GM19452 (cell line): ENCODE data around the gene CALHM1.
"Not testable (repeated sequence)": the region's sequence is repeated elsewhere in the genome, so short reads cannot be mapped to it uniquely, and the experiment has no call there.

Source experiments
- ATAC-seq: cut with Tn5 transposase; IDR thresholded peaks from one replicate; pipeline ENCODE4 v1.9.1; 2021; ENCODE audit not compliant: unreplicated experiment

Gene CALHM1

GRCh38 chr10:103433858-103434257, 24.8 kb downstream of the CALHM1 start:
- ATAC-seq, result no peak

GRCh38 chr10:103431902-103432301, 26.8 kb downstream of the CALHM1 start:
- no peak for ATAC-seq

DNA sequence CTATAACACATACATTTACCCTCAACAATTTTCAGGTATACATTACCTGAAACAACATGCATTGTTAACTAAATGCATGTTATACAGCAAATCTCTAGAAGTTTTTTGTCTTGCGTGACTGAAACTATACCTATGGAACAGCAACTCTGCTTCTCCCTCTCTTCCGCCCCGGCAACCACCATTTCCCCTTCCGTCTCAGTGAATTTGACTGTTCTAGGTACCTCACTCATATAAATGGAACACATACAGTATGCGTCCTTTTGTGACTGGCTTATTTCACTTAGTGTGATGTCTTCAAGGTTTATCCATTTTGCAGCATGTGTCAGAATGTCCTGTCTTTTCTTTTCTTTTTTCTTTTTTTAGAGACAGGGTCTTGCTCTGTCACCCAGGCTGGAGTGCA, 29.1 kb downstream of the CALHM1 start:
- no peak for ATAC-seq

DNA sequence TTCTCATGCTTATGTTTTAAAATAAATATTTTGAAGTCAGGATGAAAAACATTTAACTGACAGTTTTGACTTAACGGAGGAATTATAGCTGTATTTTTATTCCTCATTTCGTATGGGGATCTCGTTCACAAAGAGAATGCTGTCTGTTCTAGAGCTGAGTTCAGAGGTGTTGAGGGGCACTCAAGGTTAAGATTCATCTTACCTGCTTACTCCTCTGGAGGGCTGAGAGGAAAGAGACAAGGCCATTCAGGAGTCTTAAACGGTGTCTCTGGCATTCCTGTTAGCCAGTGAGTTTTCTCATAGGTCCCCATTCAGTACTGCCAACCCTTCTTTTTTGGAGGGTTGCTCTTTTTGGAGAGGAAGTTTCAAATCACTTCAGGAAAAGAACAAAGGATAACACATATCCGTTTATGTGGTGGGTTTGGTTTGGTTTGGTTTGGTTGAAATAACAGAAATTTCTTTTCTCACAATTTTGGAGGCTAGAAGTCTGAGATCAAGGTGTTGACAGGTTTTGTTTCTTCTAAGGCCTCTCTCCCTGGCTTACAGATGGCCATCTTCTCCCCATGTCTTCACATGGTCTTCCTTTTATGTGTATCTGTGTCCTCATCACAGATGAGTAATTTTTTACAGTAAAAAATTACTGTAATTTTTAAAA, 29.6 kb downstream of the CALHM1 start:
- no peak for ATAC-seq

- no peak for ATAC-seq
Measured at GRCh38 chr10:103427866-103428265, 30.8 kb downstream of the CALHM1 start.

DNA sequence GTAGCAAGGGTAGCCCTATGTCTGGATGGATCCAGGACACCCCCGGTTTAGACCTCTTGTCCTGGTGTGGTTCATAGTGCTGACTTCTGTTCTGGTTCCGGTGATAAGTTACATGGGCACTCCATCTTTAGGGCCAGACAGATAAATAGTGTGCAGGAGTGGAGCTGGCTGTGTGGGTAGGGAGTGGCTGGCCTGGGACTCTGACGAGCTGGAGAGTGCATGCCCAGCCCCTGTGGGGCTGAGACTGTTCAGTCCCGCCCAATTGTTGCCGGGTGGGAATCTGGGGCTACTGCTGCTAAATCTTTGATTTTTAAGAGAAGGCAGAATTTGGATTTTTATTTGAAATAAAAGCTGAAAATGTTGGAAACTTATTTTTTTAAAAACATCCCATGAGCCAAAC, 35.0 kb downstream of the CALHM1 start:
- no peak for ATAC-seq

DNA sequence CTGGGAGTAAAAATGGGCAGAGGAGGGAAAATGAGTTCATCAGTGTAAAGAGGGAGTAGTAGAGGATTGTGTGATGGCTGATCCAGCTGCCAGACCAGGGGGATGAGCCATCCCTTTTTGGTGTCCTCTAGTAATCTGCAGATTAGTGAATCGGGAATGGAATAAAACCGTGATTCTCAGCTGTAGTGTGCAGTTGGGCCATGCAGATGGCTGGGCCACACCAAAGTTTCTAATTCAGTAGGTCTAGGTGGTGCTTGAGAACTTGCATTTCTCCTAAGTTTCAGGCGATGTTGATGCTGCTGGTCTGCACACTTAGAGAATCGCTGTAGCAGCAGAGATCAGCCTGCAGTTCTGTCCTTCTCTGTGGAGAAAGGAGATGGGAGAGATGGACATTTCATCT, 39.6 kb downstream of the CALHM1 start:
- no peak for ATAC-seq

DNA sequence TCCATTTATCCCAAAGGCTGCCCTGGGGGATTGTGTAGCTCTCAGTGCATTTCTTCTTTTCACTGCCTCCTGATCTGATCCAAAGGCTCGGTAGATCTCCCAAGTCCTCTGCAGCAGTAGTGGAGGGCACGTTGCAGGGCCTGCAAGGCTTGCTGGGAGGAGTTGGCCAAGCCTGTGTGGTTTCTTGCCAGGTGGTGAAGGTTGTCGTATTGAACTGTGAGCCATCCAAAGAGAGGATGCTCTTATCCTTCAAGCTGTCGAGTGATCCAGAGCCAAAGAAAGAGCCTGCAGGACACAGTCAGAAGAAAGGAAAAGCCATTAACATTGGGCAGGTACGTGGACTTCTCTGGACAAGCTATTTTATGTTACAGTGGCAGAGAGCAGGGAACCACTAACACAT, 41.1 kb downstream of the CALHM1 start:
- ATAC-seq, result no peak

- not testable (repeated sequence) for ATAC-seq
Measured at GRCh38 chr10:103417148-103417469, 41.6 kb downstream of the CALHM1 start.

- no peak for ATAC-seq
Measured at GRCh38 chr10:103416436-103417147, 42.1 kb downstream of the CALHM1 start.

DNA sequence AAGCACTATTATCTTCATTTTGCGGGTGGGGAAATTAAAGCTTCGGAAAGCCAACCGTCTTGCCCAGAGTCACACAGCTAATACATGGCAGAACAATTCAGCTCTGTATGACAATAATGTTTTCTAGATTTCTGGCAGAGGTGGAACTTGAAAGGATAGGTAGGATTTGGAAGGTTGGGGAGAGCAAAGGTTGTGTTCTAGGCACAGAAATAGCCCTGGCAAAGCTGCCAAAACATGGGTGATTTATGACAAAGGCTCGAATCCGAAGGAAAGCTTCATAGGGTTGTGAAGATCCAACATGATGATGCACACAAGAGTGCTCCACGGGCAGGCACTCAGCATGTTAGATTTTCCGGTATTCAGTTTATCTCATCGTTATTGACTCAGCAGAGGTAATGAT, 43.1 kb downstream of the CALHM1 start:
- ATAC-seq, result no peak

- no peak for ATAC-seq
Measured at GRCh38 chr10:103413564-103413963, 45.1 kb downstream of the CALHM1 start.
